Right hindlimb (tissue), 1 donor: ENCODE results near the gene CDK2.
"Not testable (repeated sequence)": the region's sequence is repeated elsewhere in the genome, so short reads cannot be mapped to it uniquely, and the experiment has no call there.

Experiments used
- DNase-seq: peaks from one replicate; pipeline ENCODE4 v3.0.0-alpha.2; 2018

Gene CDK2

DNA sequence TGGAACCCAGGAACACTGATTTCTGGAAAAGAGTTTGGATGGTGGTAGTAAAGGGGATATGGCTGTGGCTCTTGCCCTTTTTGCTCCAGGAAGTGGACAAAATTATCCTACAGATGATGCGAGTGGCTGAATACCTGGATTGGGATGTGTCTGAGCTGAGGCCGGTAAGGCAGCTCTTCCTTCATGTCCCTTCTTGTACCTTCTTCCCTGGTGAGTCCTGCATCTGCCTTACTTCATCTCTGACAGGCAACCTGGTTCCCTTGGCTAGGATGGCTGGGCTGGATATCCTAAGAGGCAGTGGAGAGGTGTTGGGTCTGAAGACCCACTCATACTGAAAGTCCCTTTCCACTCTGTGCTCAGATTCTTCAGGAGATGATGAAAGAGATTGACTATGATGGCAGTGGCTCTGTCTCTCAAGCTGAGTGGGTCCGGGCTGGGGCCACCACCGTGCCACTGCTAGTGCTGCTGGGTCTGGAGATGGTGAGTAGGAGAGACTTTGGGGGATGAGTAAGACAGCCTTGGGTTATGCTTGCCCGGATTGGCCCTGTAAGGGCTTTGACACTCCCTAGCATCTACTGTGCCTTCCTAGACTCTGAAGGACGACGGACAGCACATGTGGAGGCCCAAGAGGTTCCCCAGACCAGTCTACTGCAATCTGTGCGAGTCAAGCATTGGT, 27.7 kb upstream of the CDK2 start:
- no peak for DNase-seq

DNA sequence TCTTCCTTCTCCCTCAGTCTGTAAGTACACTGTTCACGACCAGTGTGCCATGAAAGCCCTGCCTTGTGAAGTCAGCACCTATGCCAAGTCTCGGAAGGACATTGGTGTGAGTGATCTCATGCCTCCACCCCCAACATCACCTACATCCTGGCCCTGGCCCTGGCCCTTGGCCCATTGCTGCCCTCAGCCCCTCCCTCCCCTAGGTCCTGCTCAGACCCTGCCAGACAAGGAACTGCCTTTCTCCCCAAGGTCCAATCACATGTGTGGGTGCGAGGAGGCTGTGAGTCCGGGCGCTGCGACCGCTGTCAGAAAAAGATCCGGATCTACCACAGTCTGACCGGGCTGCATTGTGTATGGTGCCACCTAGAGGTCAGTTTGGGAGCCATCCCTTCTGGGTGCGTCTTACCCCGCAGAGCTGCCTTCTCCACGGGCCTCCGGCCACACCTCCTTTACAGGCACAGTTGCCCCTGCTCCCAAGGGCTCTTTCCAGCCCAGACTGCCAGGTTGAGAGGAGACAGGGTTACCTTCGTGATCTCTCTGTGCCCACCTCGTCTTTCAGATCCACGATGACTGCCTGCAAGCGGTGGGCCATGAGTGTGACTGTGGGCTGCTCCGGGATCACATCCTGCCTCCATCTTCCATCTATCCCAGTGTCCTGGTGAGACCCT, 26.4 kb upstream of the CDK2 start:
- peak; percentile 89 for DNase-seq

DNA sequence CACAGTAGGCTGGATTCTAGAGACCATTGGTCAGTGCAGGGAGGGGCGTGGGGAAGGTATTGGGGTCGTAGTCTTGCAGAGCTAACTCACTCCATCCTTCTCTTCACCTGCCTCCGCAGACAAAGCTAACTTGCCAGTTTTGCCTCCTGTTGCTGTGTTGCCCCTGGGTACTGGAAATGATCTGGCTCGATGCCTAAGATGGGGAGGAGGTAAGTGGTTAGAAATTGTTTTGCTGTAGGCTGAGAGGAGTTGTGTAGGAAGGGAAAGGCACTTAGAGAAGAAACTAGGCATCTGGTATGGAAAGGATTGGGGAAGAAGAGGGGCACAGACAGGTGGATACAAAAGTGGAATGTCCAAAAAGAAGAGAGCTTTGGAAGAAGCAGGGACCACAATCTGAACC, 24.6 kb upstream of the CDK2 start:
- no peak for DNase-seq

DNA sequence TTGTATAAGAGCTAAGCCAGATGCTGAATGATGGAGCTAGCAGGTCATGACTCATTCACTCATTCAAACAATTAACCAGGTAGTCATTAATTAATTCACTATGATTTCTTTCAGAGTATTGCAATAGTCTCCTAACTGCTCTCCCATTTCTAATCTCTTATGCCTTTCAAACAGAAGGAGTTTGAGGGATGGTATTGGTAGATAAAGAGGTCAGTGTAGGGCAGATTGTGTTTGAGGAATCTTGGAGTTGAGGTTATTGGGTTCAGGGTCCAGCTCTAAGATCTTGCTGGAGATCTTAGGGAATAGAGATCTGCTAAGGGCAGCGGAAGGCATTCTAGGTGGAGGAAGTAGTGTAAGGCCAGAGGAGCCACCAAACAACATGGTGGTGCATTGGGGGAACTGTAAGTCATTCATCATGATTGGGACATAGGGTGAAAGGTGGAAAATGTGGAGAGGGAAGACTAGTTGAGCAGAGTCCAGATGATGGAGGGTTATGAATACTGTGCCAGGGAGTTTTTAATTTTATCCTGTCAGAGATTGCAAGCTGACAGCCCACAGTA, 24.0 kb upstream of the CDK2 start:
- DNase-seq, result no peak

DNA sequence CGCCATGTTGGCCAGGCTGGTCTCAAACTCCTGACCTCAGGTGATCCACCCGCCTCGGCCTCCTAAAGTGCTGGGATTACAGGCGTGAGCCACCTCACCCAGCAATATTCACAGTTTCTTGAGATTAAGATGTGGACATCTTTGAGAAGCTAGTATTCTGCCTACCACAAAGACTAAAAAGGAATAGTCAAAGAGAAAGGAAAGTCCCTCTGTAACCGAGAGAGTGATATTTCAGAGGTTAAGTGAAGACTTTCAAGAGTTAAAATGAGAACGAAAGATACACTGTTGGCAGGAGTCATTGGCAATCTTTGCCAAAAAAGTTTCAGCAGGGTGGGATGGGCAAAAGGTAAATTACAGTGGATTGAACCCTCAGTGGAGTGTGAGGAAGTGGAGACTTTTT, 20.1 kb upstream of the CDK2 start:
- DNase-seq, result no peak

DNA sequence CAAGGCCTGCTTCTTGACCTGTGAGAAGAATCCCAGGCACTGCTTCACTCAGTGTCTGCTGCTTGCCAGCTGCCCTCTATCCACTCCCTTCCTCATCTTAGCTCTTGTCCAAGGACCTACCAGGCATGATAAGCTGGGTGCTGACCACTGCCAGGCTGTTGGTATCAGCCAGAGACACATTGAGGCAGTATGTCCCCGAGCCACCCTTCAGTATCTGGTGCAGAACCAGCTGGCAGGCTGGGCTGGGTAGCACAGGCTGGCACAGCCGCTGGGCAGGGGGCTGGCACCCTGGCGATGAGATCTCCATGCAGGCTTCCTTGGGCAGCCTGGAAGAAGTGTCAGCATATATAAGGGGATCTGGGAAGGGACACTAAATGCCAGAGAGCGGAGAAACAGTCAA, 11.3 kb upstream of the CDK2 start:
- no peak for DNase-seq

DNA sequence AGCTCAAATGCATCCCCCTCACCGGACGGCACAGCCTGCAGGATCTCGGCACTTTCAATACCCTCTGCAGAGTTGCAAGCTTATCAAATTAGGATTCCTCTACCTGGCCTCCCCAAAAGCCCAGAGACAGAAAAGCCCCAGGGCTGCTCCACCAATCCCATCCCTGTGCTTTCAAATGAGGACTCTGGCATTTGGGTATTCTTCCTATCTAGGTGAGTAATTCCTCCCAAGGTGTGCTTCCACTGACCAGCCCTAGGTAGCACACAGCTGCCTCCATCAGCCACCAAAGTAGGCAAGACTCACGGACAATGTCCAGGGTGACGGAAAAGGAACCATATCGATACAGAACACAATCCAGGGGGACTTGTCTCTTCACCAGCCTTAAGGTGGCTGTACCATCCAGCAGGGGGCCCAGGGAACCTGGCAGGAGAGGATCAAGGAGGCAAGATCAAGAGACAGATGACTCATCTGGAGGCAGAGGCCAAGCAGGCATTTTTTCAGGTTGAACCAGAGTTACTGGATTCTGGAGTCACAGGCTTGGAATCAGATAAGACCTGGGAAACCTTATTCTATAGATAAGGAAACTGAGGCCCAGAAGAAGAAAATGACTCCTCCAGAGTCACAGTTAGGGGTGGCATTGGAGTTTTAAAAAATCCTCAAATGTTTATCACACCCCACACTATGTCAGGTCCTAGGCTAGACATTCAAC, 10.7 kb upstream of the CDK2 start:
- no peak for DNase-seq

DNA sequence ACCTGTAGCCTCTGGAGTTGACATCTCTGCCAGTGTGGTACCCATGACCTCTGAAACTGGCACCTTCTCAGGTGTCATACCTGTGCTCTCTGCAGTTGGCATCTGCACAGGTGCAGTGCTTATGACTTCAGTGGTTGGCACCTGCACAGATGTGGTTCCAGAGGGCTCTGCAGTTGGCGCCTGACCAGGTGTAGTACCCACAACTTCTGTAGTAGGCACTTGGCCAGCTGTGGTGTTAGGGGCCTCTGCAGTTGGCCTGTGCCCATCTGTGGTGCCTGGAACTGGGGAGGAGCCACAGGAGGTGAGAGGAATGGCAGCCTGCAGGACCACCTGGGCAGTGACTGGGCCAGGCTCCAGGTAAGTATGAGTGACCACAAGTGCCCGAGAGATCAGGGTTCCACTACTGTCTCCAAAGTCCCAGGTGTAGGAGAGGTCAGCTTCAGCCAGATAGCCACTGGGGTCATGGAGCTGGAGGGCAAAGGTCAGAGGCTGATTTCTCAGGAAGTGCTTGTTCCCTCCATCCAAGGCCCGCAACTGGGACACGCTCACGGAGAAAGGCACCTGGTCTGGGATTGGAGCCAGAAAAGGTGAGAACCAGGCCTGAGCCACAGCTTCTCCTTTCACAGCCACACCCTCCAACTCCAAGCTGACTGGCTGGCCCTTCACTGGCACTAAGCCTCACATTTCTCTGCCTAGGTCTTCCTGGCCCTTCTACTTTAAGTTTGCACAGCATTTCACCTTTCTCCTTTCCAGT, 9.3 kb upstream of the CDK2 start:
- DNase-seq, result no peak

DNA sequence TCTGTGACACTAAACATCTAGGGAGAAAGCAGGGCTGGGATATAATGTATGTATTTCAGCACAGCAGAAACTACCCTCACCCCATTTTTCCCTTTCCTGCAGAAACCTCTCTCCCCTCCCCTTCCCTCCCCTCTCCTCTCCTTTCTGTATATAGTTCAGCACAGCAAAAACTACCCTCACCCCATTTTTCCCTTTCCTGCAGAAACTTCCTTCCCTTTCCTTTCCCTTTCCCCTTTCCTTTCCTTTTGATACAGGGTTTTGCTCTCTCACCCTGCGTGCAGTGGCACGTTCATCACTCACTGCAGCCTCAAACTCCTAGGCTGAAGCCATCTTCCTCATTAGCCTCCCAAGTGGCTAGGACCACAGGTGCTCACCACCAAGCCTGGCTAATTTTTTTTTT, 2.9 kb upstream of the CDK2 start:
- no peak for DNase-seq

DNA sequence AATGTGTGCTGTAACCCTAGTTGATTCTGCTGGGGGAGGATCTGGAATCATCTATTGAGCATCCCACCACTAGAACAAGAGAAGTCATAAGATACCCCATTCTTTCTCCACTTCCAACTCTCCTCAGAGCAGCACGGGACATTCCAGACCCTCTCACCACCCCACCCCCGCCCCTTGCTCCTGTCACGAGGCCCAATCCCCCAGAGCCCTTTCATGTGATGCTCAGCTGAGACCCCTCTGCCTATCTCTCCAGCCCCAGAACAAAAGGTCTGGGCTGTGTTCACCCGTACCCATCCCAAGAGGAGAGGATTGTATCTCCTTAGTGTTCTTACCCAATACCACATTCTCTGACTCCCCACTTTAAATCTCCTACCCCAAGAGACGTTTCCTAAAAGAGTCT, 1.4 kb upstream of the CDK2 start:
- no peak for DNase-seq

DNA sequence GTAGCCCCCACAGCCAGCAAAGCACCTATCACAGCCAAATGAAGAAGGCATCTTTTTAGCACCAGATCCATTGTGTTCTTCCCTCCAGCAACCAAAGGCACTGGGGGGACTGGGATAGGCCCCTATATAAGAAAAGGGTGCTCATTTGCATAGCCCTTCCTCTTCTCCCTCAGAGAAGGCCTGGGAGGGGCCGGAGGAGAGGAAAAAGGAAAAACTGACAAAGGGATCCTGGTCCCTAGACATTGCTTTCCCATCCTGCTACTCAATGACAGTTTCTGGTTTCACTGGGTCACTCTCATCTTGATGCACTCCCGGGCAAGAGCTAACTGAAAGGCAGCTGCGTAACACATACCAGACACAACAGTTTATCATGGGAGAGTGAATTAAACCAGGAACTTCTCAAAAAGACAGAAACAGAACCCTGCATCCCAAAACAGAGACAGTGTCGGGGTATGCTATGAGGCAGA, 656 bp upstream of the CDK2 start, which contains the start of gene PMEL:
Gene PMEL, minus strand, starts transcription at position 102 of the 467 bp plus-strand sequence. Its CDS starts 31 bp downstream, at position 71.
- peak; percentile 25 for DNase-seq

DNA sequence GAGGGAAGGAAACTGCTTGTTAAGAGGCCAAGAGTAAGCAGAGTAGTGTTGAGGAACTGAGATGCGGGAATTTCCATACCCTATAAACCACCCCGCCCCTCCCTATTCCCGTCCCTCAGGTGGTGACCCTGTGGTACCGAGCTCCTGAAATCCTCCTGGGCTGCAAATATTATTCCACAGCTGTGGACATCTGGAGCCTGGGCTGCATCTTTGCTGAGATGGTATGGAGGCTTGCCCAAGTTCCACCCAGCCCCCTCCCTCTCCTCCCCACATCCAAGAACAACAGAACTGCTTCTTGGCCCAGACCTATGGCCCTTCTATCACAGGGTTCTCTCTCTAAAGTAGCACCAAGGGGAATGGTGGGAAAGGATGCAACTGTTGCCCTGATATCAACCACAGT, 2.7 kb downstream of the CDK2 start:
- no peak for DNase-seq

DNA sequence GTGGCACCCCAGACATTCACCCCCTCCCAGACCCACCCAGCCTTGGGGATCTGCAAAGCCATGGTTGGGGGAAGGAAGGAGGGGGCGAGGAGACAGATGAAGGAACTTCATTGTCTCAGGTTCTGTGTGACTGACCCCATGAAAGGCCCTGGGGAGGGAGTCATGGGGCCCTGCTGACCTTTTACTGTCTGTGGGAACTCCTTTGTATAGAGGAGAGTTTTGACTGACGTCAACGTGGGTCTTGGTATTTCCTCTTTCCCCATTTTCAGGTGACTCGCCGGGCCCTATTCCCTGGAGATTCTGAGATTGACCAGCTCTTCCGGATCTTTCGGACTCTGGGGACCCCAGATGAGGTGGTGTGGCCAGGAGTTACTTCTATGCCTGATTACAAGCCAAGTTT, 4.1 kb downstream of the CDK2 start:
- no peak for DNase-seq

DNA sequence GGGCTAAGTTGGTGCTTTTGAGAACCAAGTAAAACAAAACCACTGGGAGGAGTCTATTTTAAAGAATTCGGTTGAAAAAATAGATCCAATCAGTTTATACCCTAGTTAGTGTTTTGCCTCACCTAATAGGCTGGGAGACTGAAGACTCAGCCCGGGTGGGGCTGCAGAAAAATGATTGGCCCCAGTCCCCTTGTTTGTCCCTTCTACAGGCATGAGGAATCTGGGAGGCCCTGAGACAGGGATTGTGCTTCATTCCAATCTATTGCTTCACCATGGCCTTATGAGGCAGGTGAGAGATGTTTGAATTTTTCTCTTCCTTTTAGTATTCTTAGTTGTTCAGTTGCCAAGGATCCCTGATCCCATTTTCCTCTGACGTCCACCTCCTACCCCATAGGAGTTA, 5.4 kb downstream of the CDK2 start:
- no peak for DNase-seq

DNA sequence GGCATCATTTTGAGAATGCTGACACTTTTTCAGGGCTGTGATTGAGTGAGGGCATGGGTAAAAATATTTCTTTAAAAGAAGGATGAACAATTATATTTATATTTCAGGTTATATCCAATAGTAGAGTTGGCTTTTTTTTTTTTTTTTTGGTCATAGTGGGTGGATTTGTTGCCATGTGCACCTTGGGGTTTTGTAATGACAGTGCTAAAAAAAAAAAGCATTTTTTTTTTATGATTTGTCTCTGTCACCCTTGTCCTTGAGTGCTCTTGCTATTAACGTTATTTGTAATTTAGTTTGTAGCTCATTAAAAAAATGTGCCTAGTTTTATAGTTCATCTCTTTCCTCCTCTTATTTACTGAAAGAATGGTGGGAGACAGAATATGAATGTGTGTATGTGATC, 5.8 kb downstream of the CDK2 start:
- DNase-seq, result no peak

DNA sequence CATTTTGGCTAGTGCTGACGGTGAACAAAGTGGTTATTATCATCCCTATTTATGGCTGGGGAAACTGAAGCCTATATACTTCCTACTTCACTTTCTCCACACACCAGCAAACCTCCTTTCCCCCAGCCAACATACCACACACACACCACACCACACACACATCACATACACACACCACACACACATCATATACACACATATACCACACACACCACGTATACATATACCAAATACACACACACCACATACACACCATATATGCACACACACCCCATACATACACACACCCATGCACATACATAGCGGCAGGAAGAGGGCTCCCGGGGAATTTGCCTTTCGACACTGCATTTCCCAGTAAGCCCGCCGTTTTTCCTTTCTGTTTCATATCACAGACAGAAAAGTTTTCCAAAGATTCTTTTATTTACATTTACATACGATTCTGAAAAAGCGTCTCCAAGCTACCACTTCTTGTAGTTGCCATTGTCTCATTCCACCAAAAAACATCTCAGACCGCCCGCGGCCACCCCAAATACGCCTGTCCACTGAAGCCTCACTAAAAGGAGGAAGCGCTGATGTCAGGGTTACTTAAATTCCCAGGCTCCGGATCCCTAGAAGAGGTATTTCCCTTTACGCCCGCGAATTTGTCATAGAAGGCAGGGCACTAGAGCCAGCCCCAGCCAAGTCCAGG, 6.4 kb downstream of the CDK2 start:
- DNase-seq, result no peak

DNA sequence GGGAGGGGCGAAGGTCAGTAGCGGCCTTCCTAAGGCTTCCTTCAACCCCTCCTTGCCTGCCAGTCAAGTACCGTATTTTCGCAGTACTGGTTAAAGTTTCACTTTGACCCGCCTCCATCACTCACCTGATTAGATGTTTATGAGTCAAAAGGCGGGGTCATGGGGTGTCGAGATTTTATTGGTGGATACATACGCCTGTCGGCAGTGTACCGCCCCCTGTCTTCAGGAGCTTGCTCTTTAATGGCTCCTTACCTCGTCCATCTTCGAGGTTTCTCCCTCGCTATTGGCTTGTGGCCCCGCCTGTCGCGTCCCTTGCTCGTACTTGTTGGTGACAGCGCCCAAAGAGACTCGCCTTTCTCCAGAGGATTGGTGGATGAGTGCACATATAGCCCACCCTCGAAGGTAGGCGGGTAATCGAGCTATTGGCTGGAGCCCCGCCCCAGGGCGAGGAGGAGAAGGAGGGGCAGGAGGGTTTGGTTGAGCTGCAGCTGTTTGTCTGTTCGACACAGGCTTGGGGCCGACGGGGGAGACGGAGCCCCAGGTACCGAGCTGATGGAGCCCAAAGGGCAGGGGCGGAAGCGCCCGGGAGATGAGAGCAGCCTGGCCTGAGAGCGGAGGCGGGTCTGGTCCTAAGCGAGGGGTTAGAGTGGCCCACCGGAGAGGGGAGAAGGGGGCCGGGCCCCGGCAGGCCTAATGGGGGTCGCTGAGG, 7.1 kb downstream of the CDK2 start, which contains the start of gene RAB5B:
Gene RAB5B, plus strand, starts transcription at position 480 of the 709 bp plus-strand sequence. CDS start 12,883 bp downstream, outside the sequence.
- peak; percentile 100 for DNase-seq

DNA sequence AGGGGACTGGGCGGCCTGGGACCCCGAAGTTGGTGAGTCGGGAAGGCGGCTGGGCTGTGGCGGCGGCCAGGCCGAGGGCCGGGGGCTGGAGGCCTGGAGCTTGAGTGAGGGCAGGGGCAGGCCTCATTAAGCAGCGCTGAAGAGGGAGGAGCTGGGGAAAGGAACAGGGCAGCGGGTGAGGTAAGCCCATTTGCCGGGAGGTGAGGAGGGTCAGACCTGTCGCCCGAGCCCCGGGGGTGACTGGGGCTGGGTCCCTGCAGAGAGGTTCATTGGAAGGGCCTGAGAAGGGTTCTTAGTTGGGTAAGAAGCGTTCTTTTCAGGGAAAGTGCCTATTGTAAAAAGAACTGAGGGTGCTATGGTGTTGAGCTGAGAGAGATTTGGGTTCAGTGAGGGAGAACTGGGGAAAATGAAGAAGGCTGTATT, 7.7 kb downstream of the CDK2 start:
- DNase-seq, result no peak

DNA sequence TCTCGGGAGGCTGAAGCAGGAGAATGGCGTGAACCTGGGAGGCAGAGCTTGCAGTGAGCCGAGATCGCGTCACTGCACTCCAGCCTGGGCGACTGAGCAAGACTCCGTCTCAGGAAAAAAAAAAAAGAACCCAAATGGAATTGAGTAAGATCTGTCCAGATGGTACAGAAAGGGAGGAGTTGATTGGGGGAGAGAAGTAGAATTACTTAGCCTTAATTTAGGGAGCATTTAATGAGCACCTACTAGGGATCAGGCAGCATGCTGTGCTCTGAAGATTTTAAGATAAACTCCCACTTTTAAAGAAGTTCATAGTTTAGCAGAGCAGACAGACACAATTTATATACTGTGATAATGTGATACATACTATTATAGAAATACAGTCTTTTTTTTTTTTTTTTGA, 11.8 kb downstream of the CDK2 start:
- no peak for DNase-seq

DNA sequence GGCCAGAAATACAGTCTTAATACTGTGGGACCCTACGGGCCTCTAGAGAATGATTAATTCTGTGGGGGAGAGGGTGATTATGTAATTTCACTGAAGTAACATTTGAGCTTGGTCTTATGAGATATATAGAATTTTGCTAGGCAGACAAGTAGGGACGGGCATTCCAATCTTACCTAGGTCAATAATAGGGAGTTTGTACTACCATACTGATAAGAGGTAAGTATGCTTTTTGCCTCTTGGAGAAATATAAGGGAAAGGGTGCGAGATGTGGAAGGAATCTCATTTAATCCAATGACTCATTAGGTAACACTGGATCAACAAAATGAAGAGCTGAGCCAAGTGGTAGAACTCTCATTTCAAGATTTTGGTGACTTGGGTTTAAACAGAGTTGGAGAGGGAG, 12.4 kb downstream of the CDK2 start:
- no peak for DNase-seq

DNA sequence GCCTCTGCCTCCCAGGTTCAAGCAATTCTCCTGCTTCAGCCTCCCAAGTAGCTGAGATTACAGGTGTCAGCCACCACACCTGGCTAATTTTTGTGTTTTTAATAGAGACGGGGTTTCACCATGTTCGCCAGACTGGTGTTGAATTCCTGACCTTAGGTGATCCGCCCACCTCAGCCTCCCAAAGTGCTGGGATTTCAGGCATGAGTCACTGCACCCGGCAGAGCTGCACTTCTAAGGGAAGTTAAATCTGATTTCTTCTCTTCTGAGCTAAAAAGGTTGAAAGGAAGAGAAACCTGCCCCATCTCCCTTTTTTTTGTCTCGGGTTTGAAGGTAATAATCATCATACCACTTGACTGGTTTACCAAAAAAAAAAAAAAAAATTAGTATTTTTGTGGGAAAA, 15.3 kb downstream of the CDK2 start:
- DNase-seq, result not testable (repeated sequence)
